T-helper 22 cell (primary cell): ENCODE measurements around the gene DAPK1.
"Not testable (repeated sequence)": the region's sequence is repeated elsewhere in the genome, so short reads cannot be mapped to it uniquely, and the experiment has no call there.

ENCODE experiments used
- DNase-seq: peaks from one replicate; pipeline ENCODE4 v3.0.0-alpha.2; 2020; ENCODE audit warnings: low read depth

Gene DAPK1

GRCh38 chr9:87741891-87742290 lies 244.2 kb downstream of the DAPK1 start:
- DNase-seq: no peak

GRCh38 chr9:87742813-87743428 lies 245.3 kb downstream of the DAPK1 start:
- no peak for DNase-seq

- not testable (repeated sequence) for DNase-seq
Observed at GRCh38 chr9:87744247-87744646, 246.6 kb downstream of the DAPK1 start.

GRCh38 chr9:87746186-87746585 lies 248.5 kb downstream of the DAPK1 start:
- DNase-seq: no peak

GRCh38 chr9:87748881-87749280 lies 251.2 kb downstream of the DAPK1 start:
- no peak for DNase-seq

- no peak for DNase-seq
Observed at GRCh38 chr9:87749335-87750035, 251.8 kb downstream of the DAPK1 start.

- DNase-seq: no peak
Observed at GRCh38 chr9:87750726-87751125, 253.1 kb downstream of the DAPK1 start.

GRCh38 chr9:87751423-87751822 lies 253.8 kb downstream of the DAPK1 start:
- DNase-seq: no peak

- no peak for DNase-seq
Observed at GRCh38 chr9:87751868-87752267, 254.2 kb downstream of the DAPK1 start.

GRCh38 chr9:87753313-87753712 lies 255.6 kb downstream of the DAPK1 start:
- DNase-seq: no peak
